Naive thymus-derived CD4-positive, alpha-beta T cell (primary cell): Measurements from ENCODE around the gene BCL2. TPM values are rescaled to one million over a fixed set of nuclear protein-coding genes. Genes with fewer than 3 reads are reported as not detected.
A peak's percentile ranks its signal among the peaks of the same experiment; 100 is the strongest.

Source experiments
- ATAC-seq: fragments of 150-1000 bp; cut with Tn5 transposase; 2 replicates; pipeline ENCODE4 v1.10.0; 2021; ENCODE audit warnings: mild to moderate bottlenecking, moderate library complexity
- CTCF ChIA-PET: fragments of 350-600 bp; sonication (Branson Sonifier 250); formaldehyde crosslinking; loops from one replicate; lab custom pipeline; 2021; ENCODE audit warnings: antibody characterized with exemption; lab: Charles Lee
- POLR2A ChIA-PET: fragments of 350-600 bp; sonication (Branson Sonifier 250); formaldehyde crosslinking; loops from one replicate; lab custom pipeline; 2021; ENCODE audit warnings: antibody characterized with exemption, inconsistent platforms; lab: Charles Lee
- DNase-seq, 9 donors: peaks; one replicate each; pipeline versions ENCODE4 v3.0.0 to v3.0.0-alpha.2; 2020 to 2022; ENCODE audit warnings: mixed read lengths in 1 of 9
- H3K27ac ChIP-seq: one replicate; pipeline ENCODE4 v1.7.0; 2013; ENCODE audit warnings: mild to moderate bottlenecking, low read depth, low read length, moderate library complexity
- H3K27me3 ChIP-seq, 2 donors: one replicate each; pipeline ENCODE4 v1.7.0; 2013; ENCODE audit warnings: low read length in 2 of 2, mild to moderate bottlenecking in 2 of 2, moderate library complexity in 2 of 2; ENCODE audit not compliant: control insufficient read depth in 2 of 2, insufficient read depth in 2 of 2
- H3K36me3 ChIP-seq, 3 experiments: 1 replicate in 2 of 3; 2 replicates in 1 of 3; pipeline ENCODE4 v1.7.0; 2013; ENCODE audit warnings: low read length in 3 of 3, mild to moderate bottlenecking in 3 of 3, moderate library complexity in 1 of 3; ENCODE audit not compliant: insufficient read depth in 3 of 3, control insufficient read depth in 2 of 3
- H3K4me1 ChIP-seq, 2 donors: one replicate each; pipeline ENCODE4 v1.7.0; 2013; ENCODE audit warnings: low read length in 2 of 2, mild to moderate bottlenecking in 2 of 2, moderate library complexity in 1 of 2; ENCODE audit not compliant: control insufficient read depth in 2 of 2, insufficient read depth in 2 of 2
- H3K4me3 ChIP-seq: 2 replicates; pipeline ENCODE4 v1.7.0; 2013; ENCODE audit warnings: mild to moderate bottlenecking, low read length
- H3K9me3 ChIP-seq, 3 experiments: 1 replicate in 2 of 3; 2 replicates in 1 of 3; pipeline ENCODE4 v1.7.0; 2013; ENCODE audit warnings: low read length in 3 of 3; ENCODE audit not compliant: control insufficient read depth in 2 of 3
- H3K27ac Mint-ChIP-seq, 9 donors: one replicate each; pipeline ENCODE4 v1.8.0; 2020 to 2022; ENCODE audit warnings: mixed read lengths in 9 of 9, mild to moderate bottlenecking in 8 of 9, moderate library complexity in 5 of 9, inconsistent platforms in 2 of 9
- H3K27me3 Mint-ChIP-seq, 5 donors: one replicate each; pipeline ENCODE4 v1.8.0; 2021 to 2022; ENCODE audit warnings: mixed read lengths in 5 of 5, mild to moderate bottlenecking in 1 of 5
- H3K36me3 Mint-ChIP-seq, 5 donors: one replicate each; pipeline ENCODE4 v1.8.0; 2020 to 2022; ENCODE audit warnings: mixed read lengths in 5 of 5, mild to moderate bottlenecking in 3 of 5, inconsistent platforms in 1 of 5
- H3K4me1 Mint-ChIP-seq, 7 donors: one replicate each; pipeline ENCODE4 v1.8.0; 2020 to 2022; ENCODE audit warnings: mixed read lengths in 7 of 7, mild to moderate bottlenecking in 3 of 7, inconsistent platforms in 1 of 7
- H3K4me3 Mint-ChIP-seq, 10 donors: one replicate each; pipeline ENCODE4 v1.8.0; 2020 to 2022; ENCODE audit warnings: mild to moderate bottlenecking in 10 of 10, mixed read lengths in 10 of 10, moderate library complexity in 6 of 10, inconsistent platforms in 2 of 10
- H3K9me3 Mint-ChIP-seq, 11 donors: one replicate each; pipeline ENCODE4 v1.8.0; 2020 to 2022; ENCODE audit warnings: mixed read lengths in 11 of 11, mild to moderate bottlenecking in 4 of 11, inconsistent platforms in 1 of 11, moderate library complexity in 1 of 11
- intact Hi-C, 2 donors: fragments of 100-400 bp; cut with micrococcal nuclease; formaldehyde crosslinking; loops; one replicate each; pipeline ENCODE4 v1.15.1; 2023
- polyA plus RNA-seq, 2 donors: library from polyadenylated mRNA; unstranded; fragments of 300-500 nt; fragmentation: Illumina TruSeq; gene quantifications; one replicate each; pipeline ENCODE4 v1.2.3, GENCODE V29; 2021
- total RNA-seq, 6 experiments: library from RNA in 5 of 6; stranded (reverse) in 5 of 6; gene quantifications; 1 replicate in 5 of 6; 2 replicates in 1 of 6; pipeline ENCODE4 v1.2.3 and lab custom pipeline; 2021 to 2026

Gene BCL2
- total and polyA plus RNA-seq, 7 experiments from 2014 or later = 32.7 to 154 (median 40.1) TPM

- ChIA-PET CTCF (interaction anchor here (0.6 to 7.0 kb wide), 4 partner anchors 20 to 196 kb away, joined by 5 to 88 read pairs (median 8); partner anchors contain the start of gene BCL2), POLR2A (interaction anchor here (1.2 kb wide), 1 partner anchor 27 kb away, joined by 3 read pairs; no protein-coding TSS in a partner anchor)
- no peaks in the 10 kb centered on the region for H3K9me3 Mint-ChIP-seq
- peaks cover 0 to 17% (median 7%) of the 10 kb centered on the region in 5 donors for H3K36me3 Mint-ChIP-seq
- Histone ChIP-seq H3K9me3 (no peaks in the 10 kb centered on the region), H3K36me3 (peaks cover 0 to 18% (median 0%) of the 10 kb centered on the region in 3 experiments), H3K27ac (no peak overlapping the region), H3K4me1 (peaks cover 9 to 18% of the 10 kb centered on the region in 2 donors), H3K27me3 (no peaks in the 10 kb centered on the region), H3K4me3 (no peak overlapping the region)
- H3K27me3 Mint-ChIP-seq = no peaks in the 10 kb centered on the region
- DNase-seq = no peak
- H3K27ac Mint-ChIP-seq = peak overlapping the region; percentile 0 to 90 (median 46)
- intact Hi-C loops = loop anchor here in 1 of 2 donors (10.0 kb wide), 1 partner anchor 54 kb away; no protein-coding TSS in a partner anchor
- ATAC-seq = no peak
- no peak overlapping the region for H3K4me3 Mint-ChIP-seq
- H3K4me1 Mint-ChIP-seq = peaks cover 18 to 35% (median 27%) of the 10 kb centered on the region in 7 donors
Measured at GRCh38 chr18:63128237-63128974, 191.2 kb downstream of the BCL2 start.

GRCh38 chr18:63126134-63127069 lies 193.2 kb downstream of the BCL2 start:
- H3K36me3 ChIP-seq = peaks cover 0 to 18% (median 0%) of the 10 kb centered on the region in 3 experiments
- intact Hi-C loops = loop anchor here in 1 of 2 donors (10.0 kb wide), 1 partner anchor 52 kb away; no protein-coding TSS in a partner anchor
- ATAC-seq (peak; percentile 6), DNase-seq (no peak)
- H3K4me1 ChIP-seq = peaks cover 3 to 7% of the 10 kb centered on the region in 2 donors
- H3K4me3 ChIP-seq = no peak overlapping the region
- Mint-ChIP-seq H3K27ac (peak overlapping the region in 5 of 9 donors; percentile 27 to 86 (median 55)), H3K27me3 (no peaks in the 10 kb centered on the region), H3K9me3 (peaks cover 0 to 2% (median 0%) of the 10 kb centered on the region in 11 donors), H3K4me3 (no peak overlapping the region), H3K4me1 (peaks cover 4 to 19% (median 13%) of the 10 kb centered on the region in 7 donors), H3K36me3 (peaks cover 0 to 22% (median 7%) of the 10 kb centered on the region in 5 donors)
- H3K9me3 ChIP-seq = no peaks in the 10 kb centered on the region
- ChIA-PET POLR2A (interaction anchor here (0.6 to 1.0 kb wide), 2 partner anchors 9 to 59 kb away, joined by 3 read pairs; no protein-coding TSS in a partner anchor), CTCF (interaction anchor here (0.6 to 0.8 kb wide), 2 partner anchors 14 to 60 kb away, joined by 3 read pairs; no protein-coding TSS in a partner anchor)
- no peaks in the 10 kb centered on the region for H3K27me3 ChIP-seq
- no peak overlapping the region for H3K27ac ChIP-seq

GRCh38 chr18:63120620-63121019 lies 198.9 kb downstream of the BCL2 start:
- Mint-ChIP-seq H3K4me1 (peaks cover 4 to 25% (median 9%) of the 10 kb centered on the region in 7 donors), H3K4me3 (no peak overlapping the region), H3K27me3 (peaks cover 0 to 32% (median 0%) of the 10 kb centered on the region in 5 donors), H3K27ac (peak overlapping the region in 1 of 9 donors; percentile 63), H3K36me3 (peaks cover 0 to 8% (median 0%) of the 10 kb centered on the region in 5 donors), H3K9me3 (peaks cover 0 to 4% (median 0%) of the 10 kb centered on the region in 11 donors)
- Histone ChIP-seq H3K27me3 (no peaks in the 10 kb centered on the region), H3K4me3 (no peak overlapping the region), H3K4me1 (no peaks in the 10 kb centered on the region), H3K27ac (no peak overlapping the region), H3K36me3 (no peaks in the 10 kb centered on the region), H3K9me3 (no peaks in the 10 kb centered on the region)
- ChIA-PET CTCF (interaction anchor here (0.8 to 0.9 kb wide), 2 partner anchors 12 to 202 kb away, joined by 4 to 5 read pairs; no protein-coding TSS in a partner anchor), POLR2A (no interaction called here)
- no peak for DNase-seq
- intact Hi-C loops = loop anchor here in 1 of 2 donors (10.0 kb wide), 1 partner anchor 46 kb away; no protein-coding TSS in a partner anchor
- ATAC-seq = no peak

GRCh38 chr18:63119647-63120046 lies 199.9 kb downstream of the BCL2 start:
- Histone ChIP-seq H3K9me3 (no peaks in the 10 kb centered on the region), H3K36me3 (no peaks in the 10 kb centered on the region), H3K4me1 (no peaks in the 10 kb centered on the region), H3K27ac (no peak overlapping the region), H3K27me3 (no peaks in the 10 kb centered on the region), H3K4me3 (no peak overlapping the region)
- intact Hi-C loops = loop anchor here (1.0 to 10.0 kb wide), 3 partner anchors 45 to 204 kb away; no protein-coding TSS in a partner anchor
- peak overlapping the region in 2 of 9 donors; percentile 6 to 77 for H3K27ac Mint-ChIP-seq
- peaks cover 0 to 8% (median 0%) of the 10 kb centered on the region in 5 donors for H3K36me3 Mint-ChIP-seq
- peaks cover 0 to 4% (median 0%) of the 10 kb centered on the region in 11 donors for H3K9me3 Mint-ChIP-seq
- H3K4me3 Mint-ChIP-seq = no peak overlapping the region
- DNase-seq = no peak
- H3K27me3 Mint-ChIP-seq = peaks cover 0 to 36% (median 0%) of the 10 kb centered on the region in 5 donors
- no peak for ATAC-seq
- peaks cover 4 to 21% (median 9%) of the 10 kb centered on the region in 7 donors for H3K4me1 Mint-ChIP-seq
- ChIA-PET CTCF (interaction anchor here (0.8 to 0.9 kb wide), 3 partner anchors 13 to 203 kb away, joined by 4 to 5 read pairs (median 4); no protein-coding TSS in a partner anchor), POLR2A (no interaction called here)

- ATAC-seq (peak; percentile 56), DNase-seq (no peak)
- Histone ChIP-seq H3K4me3 (no peak overlapping the region), H3K27me3 (no peaks in the 10 kb centered on the region), H3K36me3 (no peaks in the 10 kb centered on the region), H3K4me1 (no peaks in the 10 kb centered on the region), H3K9me3 (no peaks in the 10 kb centered on the region), H3K27ac (no peak overlapping the region)
- H3K4me3 Mint-ChIP-seq = peak overlapping the region in 1 of 10 donors; percentile 58
- CTCF ChIA-PET = interaction anchor here (0.6 to 1.4 kb wide), 3 partner anchors 15 to 292 kb away, joined by 3 to 5 read pairs (median 3); no protein-coding TSS in a partner anchor
- intact Hi-C loops = loop anchor here in 1 of 2 donors (5.0 kb wide), 1 partner anchor 37 kb away; no protein-coding TSS in a partner anchor
- POLR2A ChIA-PET = interaction anchor here (1.8 kb wide), 1 partner anchor 17 kb away, joined by 6 read pairs; no protein-coding TSS in a partner anchor
- H3K9me3 Mint-ChIP-seq = peaks cover 3 to 19% (median 9%) of the 10 kb centered on the region in 11 donors
- H3K27me3 Mint-ChIP-seq = peaks cover 0 to 36% (median 5%) of the 10 kb centered on the region in 5 donors
- H3K4me1 Mint-ChIP-seq = peaks cover 9 to 26% (median 18%) of the 10 kb centered on the region in 7 donors
- no peak overlapping the region for H3K27ac Mint-ChIP-seq
- peaks cover 4 to 23% (median 8%) of the 10 kb centered on the region in 5 donors for H3K36me3 Mint-ChIP-seq
Measured at GRCh38 chr18:63113899-63114565, 205.5 kb downstream of the BCL2 start.
